ENCODE data around the gene TAX1BP1. TPM values are rescaled to one million over a fixed set of nuclear protein-coding genes. Genes with fewer than 3 reads are reported as not detected.

TAX1BP1 gene
- total RNA-seq, result 94.8 TPM

DNA sequence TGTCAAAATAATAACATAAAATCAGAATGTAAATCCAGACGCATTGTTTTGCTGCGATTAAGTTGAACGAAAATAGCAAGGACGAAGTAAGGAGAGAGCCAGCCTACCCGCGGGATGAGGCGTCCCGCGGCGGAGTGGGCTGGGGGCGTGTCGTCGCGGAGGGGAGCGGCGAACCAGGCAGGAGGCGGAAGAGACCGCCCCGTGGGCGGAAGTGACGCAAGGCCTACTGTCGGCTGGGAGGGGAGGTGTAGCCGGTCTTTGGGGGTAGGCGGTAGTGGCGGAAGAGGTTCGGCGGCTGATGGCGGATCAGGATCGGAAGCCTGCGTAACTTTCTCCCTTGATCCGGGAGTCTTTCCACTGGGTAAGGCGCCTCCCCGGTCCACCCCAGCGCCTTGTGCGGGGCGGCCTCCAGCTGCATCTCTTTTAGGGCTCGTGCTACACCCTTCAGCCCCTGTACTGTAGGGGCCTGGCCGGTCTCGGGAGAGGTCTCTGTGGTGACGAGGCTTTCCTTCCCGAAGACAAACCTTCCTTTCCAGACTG lies at the start of gene TAX1BP1:
TAX1BP1 (plus strand) TSS at position 254 of the 540 bp plus-strand sequence. CDS start 8,363 bp downstream, outside the sequence.
- intact Hi-C loops (cut with DNase I), result no loop called here
- ATAC-seq (peak; percentile 100), DNase-seq (ENCODE audit: low spot score) (peak; percentile 98)

DNA sequence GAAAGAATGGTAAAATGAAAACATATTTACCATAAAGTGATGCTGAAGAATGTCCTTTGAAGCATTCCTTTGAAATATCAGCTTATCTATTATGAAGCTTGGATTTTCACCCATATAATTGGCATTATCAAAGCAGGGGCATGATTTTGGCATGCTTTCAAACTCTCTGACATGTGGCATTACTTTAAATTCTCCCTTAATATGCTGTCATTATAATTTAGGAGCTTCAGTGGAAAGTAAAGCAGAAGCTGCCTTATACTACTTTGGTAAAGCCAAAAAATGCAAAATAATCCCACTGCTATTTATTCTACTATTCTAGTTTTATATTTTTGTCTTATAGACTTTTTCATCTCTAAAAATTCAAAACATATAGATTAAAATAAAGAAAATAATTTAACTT lies 49.3 kb upstream of the TAX1BP1 start:
- DNase-seq (ENCODE audit: low spot score) (no peak), ATAC-seq (no peak)
- intact Hi-C loops (cut with DNase I), result no loop called here

DNA sequence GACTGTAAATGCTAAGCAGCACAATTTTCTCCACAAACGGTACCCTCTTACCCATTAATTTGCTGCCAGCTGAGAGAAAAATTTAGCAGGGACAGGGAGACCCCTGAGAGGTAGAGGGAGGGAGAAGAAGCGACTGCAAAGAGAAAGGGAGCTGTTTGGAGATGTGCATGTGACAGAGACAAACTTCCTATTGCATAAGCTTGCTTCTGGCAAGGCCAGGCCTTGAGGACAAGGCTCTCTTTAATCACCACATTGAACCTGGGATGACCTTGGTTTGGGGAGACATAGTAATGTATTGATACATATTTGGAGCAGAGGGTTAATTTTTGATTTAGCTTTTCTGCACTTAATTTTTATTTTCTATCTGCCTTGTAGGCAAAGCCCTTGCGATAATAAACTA lies 46.2 kb upstream of the TAX1BP1 start:
- DNase-seq (ENCODE audit: low spot score), result no peak
- intact Hi-C loops (cut with DNase I), result no loop called here
- peak; percentile 82 for ATAC-seq

DNA sequence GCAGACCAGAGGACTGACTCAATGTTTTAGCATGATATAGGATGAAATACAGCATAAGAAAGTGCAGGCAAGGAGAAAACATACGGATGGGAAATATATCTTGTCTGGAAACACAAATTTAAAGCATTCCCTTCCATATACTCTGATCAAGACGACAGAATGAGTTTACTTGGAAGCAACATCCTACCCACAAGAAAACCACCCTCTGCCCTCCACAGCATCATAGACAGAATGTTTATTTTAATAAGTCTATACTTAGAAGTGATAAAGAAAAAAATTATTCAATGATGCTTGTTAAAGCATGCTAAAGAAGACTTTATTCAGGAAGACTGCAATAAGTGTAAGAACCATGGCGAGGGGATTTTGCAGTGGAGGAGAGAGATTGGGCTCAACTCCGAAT lies 44.9 kb upstream of the TAX1BP1 start:
- DNase-seq (ENCODE audit: low spot score) (no peak), ATAC-seq (no peak)
- intact Hi-C loops (cut with DNase I), result no loop called here

DNA sequence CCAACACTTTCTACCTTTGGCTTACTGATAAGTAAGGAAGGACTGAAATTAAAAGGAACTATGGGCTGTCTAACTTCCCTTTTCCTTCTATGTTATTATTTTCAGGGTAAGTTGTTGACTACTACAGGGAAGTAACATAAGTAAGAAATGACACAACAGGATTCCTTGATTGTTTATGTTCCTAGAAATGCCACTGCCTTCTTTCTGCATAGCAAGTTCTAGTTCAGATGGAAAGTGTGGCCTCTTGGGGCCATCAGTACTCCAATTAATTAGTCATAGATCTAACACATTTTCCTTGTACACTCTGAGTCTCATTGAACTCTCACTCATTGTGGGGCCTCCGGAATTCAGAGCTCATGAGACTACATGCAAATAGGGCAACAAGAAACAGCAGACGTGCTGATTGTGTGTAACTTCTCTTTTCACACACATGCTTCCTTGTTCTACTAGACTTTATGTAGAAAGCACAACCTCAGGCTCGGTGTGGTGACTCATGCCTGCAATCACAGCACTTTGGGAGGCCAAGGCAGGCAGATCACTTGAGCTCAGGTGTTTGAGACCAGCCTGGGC lies 42.0 kb upstream of the TAX1BP1 start:
- DNase-seq (ENCODE audit: low spot score) (no peak), ATAC-seq (peak; percentile 51)
- intact Hi-C loops (cut with DNase I), result no loop called here

DNA sequence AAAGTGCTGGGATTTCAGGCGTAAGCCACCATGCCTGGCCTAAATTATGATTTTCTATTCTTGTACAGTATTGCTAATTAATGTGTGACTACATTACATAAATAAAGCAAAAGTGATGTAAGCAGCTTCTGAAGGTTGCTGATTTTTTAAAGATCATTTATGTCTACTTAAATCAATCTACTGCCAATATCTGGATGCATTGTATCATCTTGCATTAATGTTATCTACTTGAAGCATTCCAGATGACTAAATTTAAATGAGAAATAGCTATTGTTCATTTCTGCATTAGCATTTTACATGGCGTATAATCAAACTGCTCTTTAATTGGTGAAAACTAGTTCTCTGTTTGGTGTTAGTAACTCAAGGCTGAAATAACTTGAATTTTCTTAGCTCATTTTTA lies 40.2 kb upstream of the TAX1BP1 start:
- intact Hi-C loops (cut with DNase I), result no loop called here
- no peak for ATAC-seq
- no peak for DNase-seq (ENCODE audit: low spot score)

DNA sequence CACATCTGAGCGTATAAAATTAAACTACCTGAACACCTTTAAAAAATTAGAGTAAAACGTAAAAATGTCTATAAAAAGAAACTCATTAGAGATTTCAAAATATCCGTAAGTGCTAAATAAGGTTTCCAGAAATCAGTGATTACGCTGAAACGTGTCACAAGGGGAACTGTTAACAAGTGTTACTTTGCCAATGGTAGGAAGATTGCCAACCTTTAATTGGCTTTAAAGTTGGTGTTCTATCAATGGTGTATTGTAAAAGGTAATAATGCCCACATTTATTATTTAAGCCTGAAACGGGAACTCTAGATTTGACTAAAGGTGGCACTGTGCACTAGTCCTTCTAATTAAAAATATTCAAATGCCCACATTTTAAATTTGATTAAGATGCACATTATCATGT lies 39.5 kb upstream of the TAX1BP1 start:
- intact Hi-C loops (cut with DNase I), result no loop called here
- ATAC-seq, result no peak
- DNase-seq (ENCODE audit: low spot score), result no peak

DNA sequence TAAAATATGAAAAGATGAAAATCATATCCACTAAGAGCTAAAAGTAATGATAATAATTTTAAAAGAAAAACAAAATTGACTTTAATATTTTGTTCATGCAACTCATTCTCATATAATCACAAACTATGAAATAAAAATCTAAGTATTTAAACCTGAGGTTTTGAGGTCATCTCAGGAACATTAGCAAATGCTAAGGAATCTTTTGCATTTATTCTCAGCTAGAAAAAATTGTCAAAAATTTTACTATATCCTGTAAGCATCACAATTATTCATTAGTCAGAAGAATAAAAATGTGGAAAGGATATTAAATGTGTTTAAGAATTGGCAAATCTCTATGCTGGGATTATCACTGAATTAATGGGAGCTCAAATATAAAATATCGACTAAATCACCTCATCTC lies 36.8 kb upstream of the TAX1BP1 start:
- no peak for ATAC-seq
- no peak for DNase-seq (ENCODE audit: low spot score)
- intact Hi-C loops (cut with DNase I), result no loop called here

DNA sequence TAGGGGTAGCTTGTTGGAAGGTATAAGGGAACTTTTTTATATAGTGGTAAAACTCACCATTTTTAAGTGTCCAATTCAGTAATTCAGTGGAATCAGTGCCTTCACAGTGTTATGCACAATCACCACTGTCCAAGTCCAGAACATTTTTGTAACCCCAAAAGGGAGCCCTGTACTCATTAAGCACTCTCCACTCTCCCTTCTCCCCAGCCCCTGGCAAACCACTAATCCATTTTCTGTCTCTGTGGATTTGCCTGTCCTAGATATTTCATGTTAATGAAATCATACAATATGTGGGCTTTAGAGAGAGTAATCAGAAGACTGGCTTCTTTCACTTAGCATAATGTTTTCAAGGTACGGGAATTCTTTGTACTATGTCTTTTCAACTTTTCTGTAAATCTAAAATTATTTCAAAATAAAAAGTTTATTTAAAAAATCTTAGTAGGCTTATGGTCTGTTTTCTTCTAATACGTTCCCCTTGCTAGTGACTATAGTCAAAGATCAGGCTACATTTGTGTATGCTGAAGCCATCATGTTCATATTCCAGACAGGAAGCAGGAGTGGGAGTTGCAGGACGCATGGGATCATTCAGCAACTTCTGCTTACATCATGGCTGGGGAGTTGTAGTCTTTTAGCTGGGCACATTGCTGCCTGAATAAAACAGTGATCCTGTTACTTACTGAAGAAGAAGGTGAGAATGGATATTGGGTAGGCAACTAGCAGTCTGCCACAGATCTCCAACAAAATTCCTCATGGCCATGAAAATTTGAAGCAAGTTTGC lies 35.4 kb upstream of the TAX1BP1 start:
- DNase-seq (ENCODE audit: low spot score) (no peak), ATAC-seq (no peak)
- intact Hi-C loops (cut with DNase I), result no loop called here

DNA sequence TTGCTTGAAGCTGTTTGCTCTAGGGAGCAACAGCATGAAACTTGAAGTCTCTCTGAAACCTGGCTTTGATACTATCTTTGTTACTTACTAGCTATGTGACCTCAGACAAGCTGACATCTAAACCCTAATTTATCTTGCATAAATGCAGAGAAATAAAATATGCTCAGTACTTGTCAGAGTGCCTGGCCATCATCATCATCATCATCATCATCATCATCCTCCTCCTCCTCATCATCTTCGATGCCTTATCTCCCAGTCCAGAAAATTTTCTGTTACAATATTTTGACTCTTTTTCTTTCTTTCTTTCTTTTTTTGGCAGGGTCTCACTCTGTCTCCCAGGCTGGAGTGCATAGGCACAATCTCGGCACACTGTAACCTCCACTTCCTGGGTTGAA lies 34.8 kb upstream of the TAX1BP1 start:
- no peak for ATAC-seq
- intact Hi-C loops (cut with DNase I), result no loop called here

DNA sequence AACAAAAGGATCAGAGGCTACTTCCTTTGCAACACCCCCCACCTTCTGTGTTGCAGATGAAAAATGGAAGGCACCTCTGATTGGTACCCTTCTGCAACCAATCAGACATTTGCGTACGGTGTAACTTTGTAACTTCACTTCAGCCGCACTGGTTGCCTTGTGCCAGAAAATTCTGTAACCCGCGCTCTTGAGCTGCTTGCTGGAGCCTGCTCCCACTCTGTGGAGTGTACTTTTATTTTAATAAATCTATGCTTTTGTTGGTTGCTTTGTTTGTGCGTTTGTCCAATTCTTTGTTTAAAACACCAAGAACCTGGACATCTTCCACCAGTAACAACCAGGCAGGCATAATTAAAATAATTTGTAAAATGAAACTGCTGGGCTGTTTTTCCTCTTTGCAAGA lies 31.5 kb upstream of the TAX1BP1 start:
- DNase-seq (ENCODE audit: low spot score) (no peak), ATAC-seq (no peak)
- intact Hi-C loops (cut with DNase I), result no loop called here

More for the DNA sequence above, 34.8 kb upstream of the TAX1BP1 start:
- no peak for DNase-seq (ENCODE audit: low spot score)

DNA sequence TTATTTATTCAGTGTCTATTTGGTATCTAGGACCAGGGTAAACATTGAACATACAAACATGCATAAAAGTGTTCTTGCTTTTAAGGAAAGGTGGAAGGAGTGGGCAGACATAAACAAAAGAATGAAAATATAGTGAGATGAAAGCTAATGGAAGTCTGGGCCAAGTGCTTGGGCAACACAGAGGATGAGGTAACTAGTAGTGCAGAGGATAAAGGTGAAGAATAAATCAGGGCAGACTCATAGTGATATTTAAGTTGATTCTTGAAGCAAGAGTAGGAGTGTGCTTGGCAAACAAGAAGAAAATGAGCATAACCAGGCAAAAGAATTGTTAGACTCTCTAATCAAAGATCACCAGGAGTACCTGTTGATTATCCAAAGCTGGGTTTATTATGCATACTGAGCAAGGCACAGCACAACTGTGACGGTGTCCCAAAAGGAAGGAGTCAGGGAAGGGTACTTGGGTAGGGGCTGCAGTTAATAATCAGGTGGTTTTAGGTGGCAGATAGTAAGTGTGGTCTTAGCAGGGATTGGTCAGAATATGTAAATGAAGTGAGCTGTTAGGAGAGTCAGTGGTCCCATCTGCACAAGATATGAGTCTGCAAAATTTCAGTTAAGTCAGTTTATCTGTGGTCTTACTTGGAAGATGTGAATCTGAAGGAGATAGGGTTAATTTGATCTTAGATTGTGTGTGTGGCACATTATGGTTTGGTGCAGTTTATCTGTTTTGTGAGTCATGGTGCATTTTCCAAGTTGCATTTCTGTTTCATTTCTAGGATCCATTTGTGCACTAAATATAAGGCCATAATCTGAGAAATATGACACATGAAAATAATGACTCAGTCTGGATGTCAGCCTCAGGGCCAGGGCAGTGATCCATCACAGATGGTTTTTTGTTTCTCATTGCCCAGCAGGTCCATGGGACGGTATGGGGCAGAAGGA lies 30.6 kb upstream of the TAX1BP1 start:
- intact Hi-C loops (cut with DNase I), result no loop called here
- DNase-seq (ENCODE audit: low spot score) (no peak), ATAC-seq (no peak)

DNA sequence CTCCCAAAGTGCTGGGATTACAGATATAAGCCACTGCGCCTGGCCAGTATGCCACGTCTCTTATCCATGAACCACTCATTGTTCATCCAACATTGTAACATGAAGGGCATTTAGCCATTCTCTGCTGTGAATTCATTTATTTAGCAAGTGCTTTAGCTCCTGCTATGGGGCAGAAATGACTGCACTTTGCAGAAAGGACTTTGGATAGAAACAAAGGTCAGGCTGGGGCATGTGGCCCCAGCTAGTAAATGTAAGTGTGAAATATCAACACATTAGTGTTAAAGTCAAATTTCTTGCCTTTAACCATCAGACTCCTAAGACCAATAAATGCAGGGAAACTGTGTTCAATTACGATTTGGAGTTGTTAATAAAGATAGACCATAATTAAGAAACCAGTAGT lies 27.7 kb upstream of the TAX1BP1 start:
- ATAC-seq (no peak), DNase-seq (ENCODE audit: low spot score) (no peak)
- intact Hi-C loops (cut with DNase I), result no loop called here

DNA sequence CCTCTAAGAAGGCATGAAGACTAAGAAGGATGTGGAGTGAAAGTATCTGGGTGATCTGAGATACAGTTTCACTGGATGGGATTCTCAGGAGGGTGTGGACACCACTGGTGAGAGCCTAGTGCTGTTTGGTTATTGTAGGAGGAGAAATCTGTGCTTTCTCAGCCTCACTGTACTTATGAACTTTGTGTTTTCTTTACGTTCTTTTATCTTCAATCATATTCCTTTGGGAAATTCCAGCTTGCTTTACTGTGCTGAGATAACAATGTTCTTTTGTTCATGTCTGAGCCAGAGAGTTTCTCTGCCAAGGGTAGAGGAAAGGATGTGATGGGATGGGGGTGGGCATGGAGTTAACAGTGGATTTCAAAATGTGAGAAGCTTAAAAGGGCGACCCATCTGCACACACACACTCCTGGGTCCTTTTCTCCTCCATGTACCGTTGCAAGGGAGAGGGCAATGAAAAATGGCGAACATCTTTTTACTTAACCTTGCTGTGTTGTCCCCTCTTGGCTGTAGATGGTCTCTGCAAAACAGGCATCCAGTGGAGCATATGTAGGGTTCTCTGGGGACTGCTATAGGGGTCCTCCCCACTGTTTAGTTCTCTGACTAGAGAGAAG lies 25.0 kb upstream of the TAX1BP1 start:
- ATAC-seq (no peak), DNase-seq (ENCODE audit: low spot score) (no peak)
- intact Hi-C loops (cut with DNase I), result no loop called here

DNA sequence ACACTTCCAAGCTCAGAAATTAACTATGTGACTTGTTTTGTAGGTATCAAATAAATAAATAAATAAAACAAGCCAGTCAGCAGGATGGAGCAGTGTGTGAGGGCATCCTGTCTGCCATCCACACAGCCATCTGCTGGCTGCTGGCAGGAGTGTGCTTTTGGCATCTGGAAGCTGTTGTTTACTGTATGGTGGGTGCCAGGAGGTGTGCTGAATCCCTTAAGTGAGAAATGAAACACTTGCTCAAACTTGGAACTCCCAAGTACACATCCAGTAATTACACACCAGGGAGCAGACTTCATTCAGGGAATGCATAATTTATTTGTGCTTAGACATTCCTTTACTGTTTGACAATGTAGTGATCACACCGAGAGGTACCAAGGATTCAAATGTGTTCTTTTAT lies 16.9 kb upstream of the TAX1BP1 start:
- ATAC-seq (no peak), DNase-seq (ENCODE audit: low spot score) (no peak)
- intact Hi-C loops (cut with DNase I), result no loop called here

DNA sequence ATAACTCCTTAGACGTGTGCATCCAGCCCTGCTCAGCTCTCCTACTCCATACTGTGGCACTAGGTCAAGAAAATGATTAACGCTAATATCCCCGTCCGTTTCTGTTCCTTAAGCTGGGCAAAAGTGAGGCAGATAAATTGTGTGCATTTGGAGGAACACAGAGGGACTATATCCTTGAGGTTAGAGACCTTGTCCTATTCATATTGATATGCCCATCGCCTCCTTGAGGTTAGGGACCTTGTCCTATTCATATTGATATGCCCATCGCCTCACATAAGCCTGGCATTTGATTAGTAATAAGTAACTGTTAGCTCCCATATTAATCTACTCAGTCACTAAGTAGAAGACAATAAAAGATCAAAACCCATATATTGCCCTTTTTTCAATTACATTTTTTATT lies 12.9 kb upstream of the TAX1BP1 start:
- ATAC-seq, result no peak
- intact Hi-C loops (cut with DNase I), result no loop called here
- no peak for DNase-seq (ENCODE audit: low spot score)

DNA sequence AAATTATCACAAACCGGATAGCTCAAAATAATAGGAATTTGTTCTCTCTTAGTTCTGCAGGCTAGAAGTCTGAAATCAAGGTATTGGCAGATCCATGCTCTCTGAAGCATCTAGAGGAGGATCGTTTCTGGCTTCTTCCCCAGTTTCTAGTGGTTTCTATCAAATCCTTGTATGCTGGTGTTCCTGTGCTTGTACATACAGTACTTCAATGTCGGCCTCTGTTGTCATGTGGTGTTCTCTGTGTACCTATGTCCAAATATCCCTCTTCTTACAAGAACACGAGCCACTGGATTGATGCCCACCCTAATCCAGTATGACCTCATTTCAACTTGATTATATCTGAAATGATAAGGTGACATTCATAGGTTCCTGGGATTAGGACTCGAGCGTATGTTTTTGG lies 9.8 kb upstream of the TAX1BP1 start:
- DNase-seq (ENCODE audit: low spot score) (no peak), ATAC-seq (no peak)
- intact Hi-C loops (cut with DNase I), result no loop called here

DNA sequence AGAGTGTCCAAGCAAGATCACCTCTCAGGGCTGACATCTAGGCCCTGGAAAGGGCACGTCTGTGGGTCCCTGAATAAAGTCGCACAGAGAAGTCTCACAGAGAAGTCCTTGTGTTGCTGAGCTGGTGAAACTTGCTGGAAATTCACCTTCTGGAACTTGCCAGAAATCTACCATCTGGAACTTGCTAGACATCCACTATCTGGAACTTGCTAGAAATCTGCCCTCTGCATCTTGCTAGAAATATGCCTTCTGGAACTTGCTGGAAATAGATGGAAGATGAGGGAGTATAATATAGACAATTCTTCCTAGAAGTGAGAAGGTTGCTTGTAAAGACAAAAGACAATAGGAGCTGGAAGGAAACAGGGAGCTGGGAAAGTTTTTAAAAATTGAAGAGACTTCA lies 5.4 kb upstream of the TAX1BP1 start:
- intact Hi-C loops (cut with DNase I), result no loop called here
- ATAC-seq, result no peak

DNA sequence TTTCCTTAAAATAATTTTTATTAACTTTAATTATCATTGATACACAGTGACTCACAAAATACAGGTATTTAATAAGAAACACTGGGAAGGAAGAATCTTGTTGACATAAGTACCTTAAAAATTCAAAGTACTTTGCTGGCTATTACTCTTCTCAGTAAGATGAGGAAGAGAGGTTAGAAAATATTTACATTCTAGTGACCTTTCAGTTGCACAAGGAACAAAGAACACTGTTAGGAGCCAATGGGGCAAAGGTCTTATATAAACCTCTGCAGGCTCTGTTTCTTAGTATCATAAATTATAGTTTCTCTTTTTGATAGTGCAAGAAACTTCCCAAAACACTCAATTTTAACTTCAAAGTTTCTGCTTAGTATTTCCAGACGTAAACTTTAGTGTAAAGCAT lies 4.8 kb upstream of the TAX1BP1 start:
- DNase-seq (ENCODE audit: low spot score), result no peak
- ATAC-seq, result no peak
- intact Hi-C loops (cut with DNase I), result no loop called here

More for the DNA sequence above, 5.4 kb upstream of the TAX1BP1 start:
- no peak for DNase-seq (ENCODE audit: low spot score)
